NOMO-1 treated with DMSO at 0.1 percent for 48 hours (cell line): Measurements from ENCODE around the gene PRKCA.
A peak's percentile ranks its signal among the peaks of the same experiment; 100 is the strongest.
"Not testable (repeated sequence)": the region's sequence is repeated elsewhere in the genome, so short reads cannot be mapped to it uniquely, and the experiment has no call there.

Source experiments
- DNase-seq: peaks from one replicate; lab custom pipeline; 2025; ENCODE audit not compliant: unreplicated experiment; lab: John Stamatoyannopoulos, UW

PRKCA gene

GRCh38 chr17:66301864-66302741 lies at the start of gene PRKCA:
PRKCA (plus strand) TSS chr17:66302613.
- peak; percentile 42 for DNase-seq

- not testable (repeated sequence) for DNase-seq
Measured at GRCh38 chr17:66253458-66253857, 49.0 kb upstream of the PRKCA start.

- DNase-seq = peak; percentile 65
Measured at GRCh38 chr17:66255112-66255511, 47.3 kb upstream of the PRKCA start.

GRCh38 chr17:66255527-66255971 lies 46.9 kb upstream of the PRKCA start:
- no peak for DNase-seq

GRCh38 chr17:66260275-66260674 lies 42.1 kb upstream of the PRKCA start:
- no peak for DNase-seq

GRCh38 chr17:66260688-66261087 lies 41.7 kb upstream of the PRKCA start:
- no peak for DNase-seq

- DNase-seq = no peak
Measured at GRCh38 chr17:66262767-66263166, 39.6 kb upstream of the PRKCA start.

- DNase-seq = no peak
Measured at GRCh38 chr17:66264696-66265095, 37.7 kb upstream of the PRKCA start.

GRCh38 chr17:66268247-66268927 lies 34.0 kb upstream of the PRKCA start:
- DNase-seq = no peak

- no peak for DNase-seq
Measured at GRCh38 chr17:66270106-66270505, 32.3 kb upstream of the PRKCA start.

GRCh38 chr17:66271512-66271911 lies 30.9 kb upstream of the PRKCA start:
- no peak for DNase-seq

- no peak for DNase-seq
Measured at GRCh38 chr17:66272811-66273585, 29.4 kb upstream of the PRKCA start.

GRCh38 chr17:66273586-66273848 lies 28.9 kb upstream of the PRKCA start:
- no peak for DNase-seq

- DNase-seq = no peak
Measured at GRCh38 chr17:66275651-66276050, 26.8 kb upstream of the PRKCA start.

- DNase-seq = no peak
Measured at GRCh38 chr17:66276328-66276937, 26.0 kb upstream of the PRKCA start.

GRCh38 chr17:66277191-66277590 lies 25.2 kb upstream of the PRKCA start:
- no peak for DNase-seq

- DNase-seq = no peak
Measured at GRCh38 chr17:66281661-66282369, 20.6 kb upstream of the PRKCA start.

GRCh38 chr17:66283296-66283934 lies 19.0 kb upstream of the PRKCA start:
- DNase-seq = no peak

GRCh38 chr17:66283971-66284370 lies 18.4 kb upstream of the PRKCA start:
- no peak for DNase-seq

GRCh38 chr17:66285149-66285548 lies 17.3 kb upstream of the PRKCA start:
- no peak for DNase-seq
